ENCODE data around the gene TAL1.
A peak's percentile ranks its signal among the peaks of the same experiment; 100 is the strongest.
"Not testable (repeated sequence)": the region's sequence is repeated elsewhere in the genome, so short reads cannot be mapped to it uniquely, and the experiment has no call there.

The TAL1 gene

DNA sequence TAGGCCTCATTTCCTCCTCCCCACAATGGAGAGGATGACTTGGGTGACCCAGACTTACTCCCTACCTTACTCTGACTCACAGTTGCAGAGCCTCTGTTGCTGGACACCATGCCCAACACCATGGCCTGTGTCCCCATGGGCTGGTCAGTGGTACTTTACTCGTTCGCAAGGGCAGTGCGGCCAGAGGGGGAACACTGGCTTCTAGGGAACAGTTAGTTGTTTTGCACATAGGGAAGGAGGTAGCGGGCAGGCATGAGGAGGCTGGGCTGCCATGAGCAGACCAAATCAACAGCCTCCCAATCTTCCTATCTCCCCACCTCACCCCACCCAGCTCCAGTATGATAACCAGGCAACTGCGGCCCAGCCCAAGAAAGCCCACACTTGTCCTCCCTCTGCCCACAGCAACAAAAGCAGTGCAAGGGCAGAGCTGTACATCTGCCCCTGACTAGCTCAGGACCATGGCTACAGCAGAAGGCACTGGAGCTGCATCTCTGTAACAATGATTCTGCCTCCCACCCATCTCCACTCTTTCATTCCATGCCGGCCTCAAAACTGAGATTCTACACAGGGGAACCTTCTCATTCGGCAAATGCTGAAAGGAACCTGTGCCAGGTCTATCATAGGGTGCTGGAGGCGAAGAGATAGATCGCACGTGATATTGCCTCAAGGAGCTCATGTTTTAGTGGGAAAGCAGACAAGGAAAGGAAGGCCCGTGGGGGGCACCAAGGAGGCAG, 18.6 kb downstream of the TAL1 start:
- no peak for DNase-seq (ENCODE audit: low read depth in 2 of 3, low spot score in 2 of 3)

DNA sequence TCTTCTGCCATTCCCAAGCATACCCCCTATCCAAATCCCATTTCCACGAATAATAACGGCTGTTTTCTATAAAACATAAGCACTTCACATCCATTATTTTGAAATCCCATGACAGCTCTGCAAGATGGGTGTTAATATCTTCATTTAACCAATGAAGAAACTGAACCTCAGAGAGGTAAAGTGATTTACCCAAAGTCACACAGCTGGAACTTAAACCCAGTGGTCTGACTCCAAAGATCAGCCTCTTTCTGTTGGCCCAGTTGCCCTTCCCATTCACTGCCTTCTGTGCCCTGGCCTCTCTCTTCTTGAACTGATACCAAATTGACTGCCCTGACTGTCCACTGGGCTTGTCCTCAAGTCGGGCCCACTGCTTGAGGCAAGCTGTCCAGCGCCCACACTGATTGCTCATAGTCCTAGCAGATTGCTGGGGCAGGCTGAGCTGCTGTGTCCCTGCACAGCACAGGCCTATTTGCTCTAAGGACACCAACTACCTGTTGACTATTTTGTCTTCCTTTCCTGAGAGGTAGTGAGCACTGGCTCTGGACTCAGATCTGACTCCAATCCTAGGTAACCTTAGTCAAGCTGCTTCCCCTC, 19.3 kb downstream of the TAL1 start:
- no peak for DNase-seq (ENCODE audit: low read depth in 2 of 3, low spot score in 2 of 3)

DNA sequence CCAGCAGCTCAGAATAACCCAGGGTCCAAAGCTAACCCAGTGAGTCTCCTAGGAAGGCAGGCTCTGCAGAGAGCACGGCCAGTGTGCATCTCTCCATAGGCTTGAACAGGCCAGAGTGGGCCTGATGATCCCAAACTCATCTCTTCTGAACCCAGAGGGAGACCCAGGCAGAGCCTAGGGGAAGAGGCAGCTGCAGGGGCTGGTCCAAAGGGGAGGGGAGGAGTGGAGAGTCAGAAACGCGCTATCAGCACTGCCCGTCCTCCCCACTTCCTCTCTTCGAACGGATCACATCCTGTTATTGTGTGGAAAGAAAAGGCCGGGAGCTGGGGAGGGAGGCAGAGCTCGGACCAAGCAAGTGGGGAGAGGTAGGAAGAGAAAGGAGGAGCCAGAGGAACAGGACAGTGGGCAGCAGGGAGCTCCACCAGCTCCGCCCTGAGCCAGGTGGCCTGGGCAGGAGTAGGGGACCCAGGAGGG, 20.2 kb downstream of the TAL1 start:
- no peak for DNase-seq (ENCODE audit: low read depth in 2 of 3, low spot score in 2 of 3)

GRCh38 chr1:47210666-47211065, 21.4 kb downstream of the TAL1 start:
- DNase-seq (ENCODE audit: low read depth in 2 of 3, low spot score in 2 of 3), result no peak

- DNase-seq (ENCODE audit: low read depth in 2 of 3, low spot score in 2 of 3), result no peak
Measured at GRCh38 chr1:47209725-47210325, 22.2 kb downstream of the TAL1 start.

GRCh38 chr1:47209091-47209490, 22.9 kb downstream of the TAL1 start:
- no peak for DNase-seq (ENCODE audit: low read depth in 2 of 3, low spot score in 2 of 3)

- DNase-seq (ENCODE audit: low read depth in 2 of 3, low spot score in 2 of 3), result no peak
Measured at GRCh38 chr1:47208374-47208850, 23.6 kb downstream of the TAL1 start.

DNA sequence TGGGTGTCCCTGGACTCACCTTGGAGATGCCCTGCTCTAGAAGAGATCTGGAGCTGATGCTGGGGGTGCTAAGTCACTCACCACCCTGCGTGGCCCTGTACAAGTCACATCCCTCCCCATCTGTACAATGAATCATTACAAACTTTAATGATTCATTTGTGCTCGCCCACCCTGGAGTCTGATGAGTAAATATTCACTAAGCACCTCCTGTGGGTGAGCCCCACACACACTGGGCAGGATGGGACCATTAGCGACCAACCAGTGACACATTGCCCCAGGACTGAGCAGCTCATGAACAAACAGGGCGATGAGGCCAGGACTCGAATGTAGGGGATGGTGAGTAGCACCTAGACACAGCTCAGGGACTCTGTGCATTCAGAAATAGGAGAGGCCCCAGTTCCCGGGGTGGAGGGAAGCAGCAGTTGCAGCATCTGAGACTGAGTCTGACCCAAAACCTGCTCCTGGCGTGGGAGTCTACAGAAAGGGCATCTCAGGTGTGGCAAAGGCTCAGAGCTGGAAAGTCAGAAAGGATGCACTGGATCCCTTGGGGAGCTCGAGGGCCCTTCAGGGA, 24.1 kb downstream of the TAL1 start:
- DNase-seq (ENCODE audit: low read depth in 2 of 3, low spot score in 2 of 3), result no peak

- no peak for DNase-seq (ENCODE audit: low read depth in 2 of 3, low spot score in 2 of 3)
Measured at GRCh38 chr1:47205918-47206317, 26.1 kb downstream of the TAL1 start.

GRCh38 chr1:47203504-47203903, 28.5 kb downstream of the TAL1 start:
- DNase-seq (ENCODE audit: low read depth in 2 of 3, low spot score in 2 of 3), result not testable (repeated sequence)

DNA sequence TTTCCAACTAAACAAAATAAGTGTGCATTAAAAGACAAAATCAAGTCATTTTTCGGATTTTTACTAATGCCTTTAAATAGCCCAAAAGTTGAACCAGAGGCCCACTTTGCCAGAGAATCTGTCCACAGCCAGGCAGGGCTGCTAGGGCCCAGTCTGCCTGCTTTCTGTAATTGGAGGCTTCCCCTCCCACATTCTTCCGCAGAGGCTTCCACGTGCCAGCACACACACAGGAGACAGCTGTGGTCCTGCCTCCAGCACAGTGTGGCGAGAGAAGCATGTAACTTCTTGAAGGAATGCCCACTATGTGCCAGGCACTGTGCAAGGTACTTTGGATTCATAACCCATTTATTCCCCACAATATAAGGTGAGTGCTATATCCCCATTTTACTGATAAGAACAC, 30.8 kb downstream of the TAL1 start:
- no peak for DNase-seq (ENCODE audit: low read depth in 2 of 3, low spot score in 2 of 3)

- DNase-seq (ENCODE audit: low read depth in 2 of 3, low spot score in 2 of 3), result no peak
Measured at GRCh38 chr1:47198214-47198613, 33.8 kb downstream of the TAL1 start.

DNA sequence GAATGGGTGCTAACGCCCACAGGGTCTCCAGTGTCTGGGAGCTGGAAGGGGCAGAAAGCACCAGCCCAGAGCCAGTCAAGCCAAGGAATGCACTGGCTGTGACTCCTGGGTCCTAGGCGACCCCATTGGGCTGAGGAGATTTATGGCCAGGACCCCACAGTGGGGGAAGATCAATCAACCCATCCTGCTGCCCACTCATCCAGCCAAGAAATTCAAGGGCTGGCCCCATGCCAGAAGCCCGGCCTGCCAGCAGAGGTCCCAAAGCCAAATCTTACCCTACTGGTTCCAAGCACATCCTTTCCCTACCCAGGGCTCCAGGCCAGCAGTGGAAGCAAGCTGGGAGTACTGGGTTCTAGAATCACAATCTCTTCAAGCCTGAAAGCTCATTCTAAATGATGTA, 35.4 kb downstream of the TAL1 start:
- DNase-seq (ENCODE audit: low read depth in 2 of 3, low spot score in 2 of 3), result no peak

- not testable (repeated sequence) for DNase-seq (ENCODE audit: low read depth in 2 of 3, low spot score in 2 of 3)
Measured at GRCh38 chr1:47195981-47196380, 36.0 kb downstream of the TAL1 start.

DNA sequence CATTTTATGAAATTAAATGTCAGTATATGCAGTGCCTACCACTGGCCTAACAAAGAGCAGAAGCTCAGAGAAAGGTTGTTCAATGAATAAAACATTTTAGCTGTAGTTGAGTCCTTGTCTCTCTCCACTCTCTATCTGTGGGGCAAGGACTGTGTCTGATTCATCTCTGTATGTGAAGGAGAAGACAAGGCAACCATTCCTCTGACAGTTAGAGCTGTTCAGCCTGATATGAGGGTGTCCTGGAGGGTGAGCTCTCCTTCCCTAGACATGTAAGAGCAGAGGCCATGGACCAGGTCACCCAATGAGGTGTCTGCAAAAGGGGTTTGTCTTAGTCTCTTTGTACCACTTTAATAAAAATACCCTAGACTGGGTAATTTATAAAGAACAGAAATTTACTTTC, 37.7 kb downstream of the TAL1 start:
- no peak for DNase-seq (ENCODE audit: low read depth in 2 of 3, low spot score in 2 of 3)

- not testable (repeated sequence) for DNase-seq (ENCODE audit: low read depth in 2 of 3, low spot score in 2 of 3)
Measured at GRCh38 chr1:47193496-47193895, 38.5 kb downstream of the TAL1 start.

DNA sequence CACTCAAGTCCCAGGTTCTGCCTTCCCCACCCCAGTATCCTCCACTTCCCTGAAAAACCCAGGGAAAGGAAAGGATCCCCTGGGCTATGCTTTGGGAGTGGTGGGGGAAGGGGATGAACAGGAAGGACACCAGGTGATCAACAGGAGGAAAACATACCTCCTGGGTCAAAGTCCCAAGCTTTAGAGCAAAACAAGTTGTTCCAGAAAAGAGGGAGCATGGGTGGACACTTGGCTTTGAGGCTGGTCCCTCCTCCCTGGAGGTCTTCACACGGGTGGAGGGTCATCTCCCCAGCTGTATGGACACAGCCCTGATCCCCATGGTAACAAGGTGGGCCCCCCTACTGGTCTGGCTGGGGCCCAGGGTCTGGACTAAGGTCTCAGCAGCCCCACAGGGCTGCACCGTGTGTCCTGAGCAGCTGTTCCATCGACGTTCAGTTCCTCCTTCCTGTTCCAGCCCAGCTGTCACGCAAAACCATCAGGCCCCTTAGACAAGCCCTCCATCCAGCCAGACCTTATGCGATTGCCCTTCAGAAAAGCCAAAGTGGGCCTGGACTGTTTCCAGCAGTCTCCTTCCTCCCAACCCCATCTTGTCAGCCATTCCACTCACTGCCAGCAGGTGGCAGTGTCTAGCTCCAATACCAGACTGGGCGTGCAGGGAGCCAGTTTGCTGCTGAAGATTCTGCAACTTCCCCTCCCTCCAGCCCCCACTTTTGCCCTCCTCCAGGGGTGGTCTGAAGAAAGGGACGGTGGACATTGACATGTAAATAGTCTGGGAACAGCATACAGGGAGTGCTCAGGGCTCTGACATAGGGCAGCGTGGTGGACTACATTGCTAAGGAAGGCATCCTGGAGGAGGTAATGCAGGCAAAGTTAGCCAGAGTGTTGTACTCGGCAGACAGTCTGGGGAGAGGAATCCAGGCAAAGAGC, 39.3 kb downstream of the TAL1 start:
- peak in 2 of 3 experiments; percentile 20 to 43 for DNase-seq (ENCODE audit: low read depth in 2 of 3, low spot score in 2 of 3)

- DNase-seq (ENCODE audit: low read depth in 2 of 3, low spot score in 2 of 3), result no peak
Measured at GRCh38 chr1:47191940-47192457, 40.0 kb downstream of the TAL1 start.

GRCh38 chr1:47190857-47191256, 41.2 kb downstream of the TAL1 start:
- no peak for DNase-seq (ENCODE audit: low read depth in 2 of 3, low spot score in 2 of 3)

DNA sequence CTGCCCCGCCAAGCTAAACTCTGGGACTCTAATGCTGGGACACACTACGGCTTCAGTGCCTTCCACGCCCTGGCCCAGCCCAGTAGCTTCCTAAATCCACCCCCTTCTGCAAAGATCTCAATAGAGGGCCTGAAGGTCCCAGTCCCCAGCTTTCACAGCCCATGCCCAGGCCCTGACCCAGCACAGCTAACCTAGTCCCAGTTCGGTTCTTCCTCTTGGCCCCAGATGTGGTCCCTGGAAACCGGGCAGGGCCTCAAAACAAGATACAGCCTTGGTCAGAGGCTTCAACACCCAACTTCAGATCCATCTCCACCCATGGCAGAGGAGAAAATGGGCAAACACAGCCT, 41.5 kb downstream of the TAL1 start:
- DNase-seq (ENCODE audit: low read depth in 2 of 3, low spot score in 2 of 3), result no peak
